HEK293 (cell line): ENCODE measurements around the gene CDH7.

Experiments used
- CTCF ChIP-seq: fragments of 450-650 bp; formaldehyde crosslinking; IDR thresholded peaks from 2 replicates; pipeline ENCODE4 v1.5.1; 2016; ENCODE audit warnings: missing biosample characterization, missing genetic modification characterization
- IKZF3 ChIP-seq: fragments of 450-650 bp; IDR thresholded peaks from 2 replicates; pipeline ENCODE4 v1.5.0; 2018; ENCODE audit warnings: missing biosample characterization, mild to moderate bottlenecking, missing genetic modification characterization, moderate library complexity
- MEIS1 ChIP-seq: sonication (generic); formaldehyde crosslinking; IDR thresholded peaks from 2 replicates; pipeline ENCODE4 v1.8.1; 2022; ENCODE audit warnings: missing genetic modification reagents, mild to moderate bottlenecking, borderline replicate concordance
- MZF1 ChIP-seq: fragments of 450-650 bp; formaldehyde crosslinking; IDR thresholded peaks from 2 replicates; pipeline ENCODE4 v1.5.1; 2017; ENCODE audit warnings: missing biosample characterization, missing genetic modification characterization, borderline replicate concordance
- PATZ1 ChIP-seq: fragments of 450-650 bp; formaldehyde crosslinking; IDR thresholded peaks from 2 replicates; pipeline ENCODE4 v1.5.1; 2016; ENCODE audit warnings: missing biosample characterization, missing genetic modification characterization
- PRDM1 ChIP-seq: fragments of 450-650 bp; formaldehyde crosslinking; IDR thresholded peaks from 2 replicates; pipeline ENCODE4; 2016; ENCODE audit warnings: missing biosample characterization, missing genetic modification characterization
- RBAK ChIP-seq: fragments of 450-650 bp; formaldehyde crosslinking; IDR thresholded peaks from 2 replicates; pipeline ENCODE4 v1.5.1; 2016; ENCODE audit warnings: missing biosample characterization, missing genetic modification characterization
- TRIM28 ChIP-seq: IDR thresholded peaks from 2 replicates; pipeline ENCODE4 v1.6.1; 2011; ENCODE audit warnings: low read length, control low read depth, borderline replicate concordance
- TSHZ1 ChIP-seq: fragments of 450-650 bp; formaldehyde crosslinking; IDR thresholded peaks from 2 replicates; pipeline ENCODE4 v1.5.1; 2016; ENCODE audit warnings: missing biosample characterization, missing genetic modification characterization, borderline replicate concordance
- ZBTB21 ChIP-seq: fragments of 450-650 bp; formaldehyde crosslinking; IDR thresholded peaks from 2 replicates; pipeline ENCODE4 v1.5.1; 2017; ENCODE audit warnings: missing biosample characterization, missing genetic modification characterization
- ZBTB26 ChIP-seq: fragments of 450-650 bp; formaldehyde crosslinking; optimal IDR thresholded peaks from 2 replicates; pipeline ENCODE3; 2016; ENCODE audit warnings: missing biosample characterization, mild to moderate bottlenecking, missing genetic modification characterization
- ZBTB48 ChIP-seq: fragments of 450-650 bp; formaldehyde crosslinking; IDR thresholded peaks from 2 replicates; pipeline ENCODE4 v1.5.1; 2016; ENCODE audit warnings: missing biosample characterization, missing genetic modification characterization
- ZEB2 ChIP-seq: fragments of 450-650 bp; formaldehyde crosslinking; IDR thresholded peaks from 2 replicates; pipeline ENCODE4 v1.5.1; 2016; ENCODE audit warnings: missing biosample characterization, missing genetic modification characterization
- ZFP3 ChIP-seq: fragments of 450-650 bp; formaldehyde crosslinking; IDR thresholded peaks from 2 replicates; pipeline ENCODE4 v1.5.1; 2016; ENCODE audit warnings: low read depth, missing biosample characterization, missing genetic modification characterization
- ZNF155 ChIP-seq: fragments of 450-650 bp; formaldehyde crosslinking; IDR thresholded peaks from 2 replicates; pipeline ENCODE4 v1.5.1; 2016; ENCODE audit warnings: missing biosample characterization, missing genetic modification characterization
- ZNF184 ChIP-seq: fragments of 450-650 bp; IDR thresholded peaks from 2 replicates; pipeline ENCODE4 v1.5.1; 2018; ENCODE audit warnings: missing biosample characterization, mild to moderate bottlenecking, missing genetic modification characterization
- ZNF223 ChIP-seq: fragments of 450-650 bp; formaldehyde crosslinking; IDR thresholded peaks from 2 replicates; pipeline ENCODE4 v1.5.1; 2016; ENCODE audit warnings: missing biosample characterization, missing genetic modification characterization
- ZNF324 ChIP-seq: fragments of 450-650 bp; formaldehyde crosslinking; IDR thresholded peaks from 2 replicates; pipeline ENCODE4 v1.5.1; 2016; ENCODE audit warnings: missing biosample characterization, missing genetic modification characterization
- ZNF354C ChIP-seq: fragments of 450-650 bp; formaldehyde crosslinking; IDR thresholded peaks from 2 replicates; pipeline ENCODE4 v1.5.1; 2016; ENCODE audit warnings: missing biosample characterization, missing genetic modification characterization, low read depth, borderline replicate concordance
- ZNF548 ChIP-seq: fragments of 450-650 bp; formaldehyde crosslinking; IDR thresholded peaks from 2 replicates; pipeline ENCODE4 v1.5.1; 2016; ENCODE audit warnings: missing biosample characterization, missing genetic modification characterization
- ZNF585B ChIP-seq: fragments of 450-650 bp; formaldehyde crosslinking; IDR thresholded peaks from 2 replicates; pipeline ENCODE4 v1.5.1; 2016; ENCODE audit warnings: missing biosample characterization, missing genetic modification characterization
- ZNF610 ChIP-seq: fragments of 450-650 bp; formaldehyde crosslinking; IDR thresholded peaks from 2 replicates; pipeline ENCODE4 v1.5.1; 2016; ENCODE audit warnings: missing biosample characterization, missing genetic modification characterization, borderline replicate concordance
- ZNF654 ChIP-seq: fragments of 450-650 bp; formaldehyde crosslinking; IDR thresholded peaks from 2 replicates; pipeline ENCODE4 v1.5.1; 2016; ENCODE audit warnings: low read depth, missing biosample characterization, missing genetic modification characterization
- ZNF660 ChIP-seq: fragments of 450-650 bp; IDR thresholded peaks from 2 replicates; pipeline ENCODE4 v1.5.1; 2018; ENCODE audit warnings: missing biosample characterization, mild to moderate bottlenecking, missing genetic modification characterization
- ZNF837 ChIP-seq: fragments of 450-650 bp; formaldehyde crosslinking; IDR thresholded peaks from 2 replicates; pipeline ENCODE4 v1.5.1; 2016; ENCODE audit warnings: missing biosample characterization, missing genetic modification characterization
- TF ChIP-seq, protein P1 (sequence below): fragments of 450-650 bp; formaldehyde crosslinking; IDR thresholded peaks from 2 replicates; pipeline ENCODE4 v1.5.1; 2016; ENCODE audit warnings: missing biosample characterization, missing genetic modification characterization
- TF ChIP-seq, protein P2 (sequence below): fragments of 450-650 bp; formaldehyde crosslinking; IDR thresholded peaks from 2 replicates; pipeline ENCODE4 v1.5.1; 2017; ENCODE audit warnings: missing biosample characterization, mild to moderate bottlenecking, missing genetic modification characterization, moderate library complexity
- TF ChIP-seq, protein P3 (sequence below): fragments of 450-650 bp; formaldehyde crosslinking; IDR thresholded peaks from 2 replicates; pipeline ENCODE4 v1.5.1; 2016; ENCODE audit warnings: missing biosample characterization, missing genetic modification characterization

CDH7 gene

DNA sequence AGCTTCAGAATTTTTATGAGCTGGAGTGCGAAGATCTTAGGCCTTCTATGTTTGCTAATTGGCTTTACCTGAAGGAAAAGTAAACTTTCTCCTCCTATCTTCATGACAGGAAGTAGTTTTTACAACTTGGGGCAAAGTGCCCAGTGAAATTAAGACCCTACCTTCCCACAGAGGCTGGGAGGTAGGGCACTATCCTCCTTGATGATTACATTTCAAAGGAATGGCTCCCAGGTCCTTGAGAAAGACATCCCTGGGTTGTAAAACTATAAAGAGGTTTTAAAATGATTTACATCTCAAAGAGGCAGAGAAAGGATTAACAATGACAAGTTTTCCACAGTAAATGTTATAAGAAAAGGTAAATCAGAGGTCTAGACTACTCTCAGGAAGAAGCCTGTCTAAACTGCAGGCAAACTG is 155.8 kb downstream of the CDH7 start (continued):
- TF ChIP-seq ZFP3, result no peak
- no peak for TF ChIP-seq ZNF324 (tag by site-specific recombination)
- TF ChIP-seq ZBTB26, result no peak
- peak; percentile 85 for TF ChIP-seq IKZF3 (tag by site-specific recombination)
- TF ChIP-seq ZNF654, result no peak
- TF ChIP-seq ZBTB21 (tag by site-specific recombination), result no peak
- TF ChIP-seq MEIS1 (CRISPR knock-in tag), result no peak
- TF ChIP-seq, protein P1, sequence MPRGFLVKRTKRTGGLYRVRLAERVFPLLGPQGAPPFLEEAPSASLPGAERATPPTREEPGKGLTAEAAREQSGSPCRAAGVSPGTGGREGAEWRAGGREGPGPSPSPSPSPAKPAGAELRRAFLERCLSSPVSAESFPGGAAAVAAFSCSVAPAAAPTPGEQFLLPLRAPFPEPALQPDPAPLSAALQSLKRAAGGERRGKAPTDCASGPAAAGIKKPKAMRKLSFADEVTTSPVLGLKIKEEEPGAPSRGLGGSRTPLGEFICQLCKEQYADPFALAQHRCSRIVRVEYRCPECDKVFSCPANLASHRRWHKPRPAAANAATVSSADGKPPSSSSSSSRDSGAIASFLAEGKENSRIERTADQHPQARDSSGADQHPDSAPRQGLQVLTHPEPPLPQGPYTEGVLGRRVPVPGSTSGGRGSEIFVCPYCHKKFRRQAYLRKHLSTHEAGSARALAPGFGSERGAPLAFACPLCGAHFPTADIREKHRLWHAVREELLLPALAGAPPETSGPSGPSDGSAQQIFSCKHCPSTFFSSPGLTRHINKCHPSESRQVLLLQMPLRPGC, result no peak
- TF ChIP-seq TRIM28, result no peak
- TF ChIP-seq RBAK (tag by site-specific recombination), result no peak
- TF ChIP-seq ZNF155 (tag by site-specific recombination), result no peak
- no peak for TF ChIP-seq ZNF354C (tag by site-specific recombination)
- 0 out of 2 replicates have a peak, but pooled peaks have one; percentile 24 for TF ChIP-seq ZNF610 (tag by site-specific recombination)
- TF ChIP-seq PRDM1, result no peak
- TF ChIP-seq CTCF (tag by site-specific recombination), result no peak
- no peak for TF ChIP-seq ZNF837 (tag by site-specific recombination)
- TF ChIP-seq ZNF660 (tag by site-specific recombination), result no peak
- no peak for TF ChIP-seq ZNF223 (tag by site-specific recombination)
- TF ChIP-seq, protein P2, sequence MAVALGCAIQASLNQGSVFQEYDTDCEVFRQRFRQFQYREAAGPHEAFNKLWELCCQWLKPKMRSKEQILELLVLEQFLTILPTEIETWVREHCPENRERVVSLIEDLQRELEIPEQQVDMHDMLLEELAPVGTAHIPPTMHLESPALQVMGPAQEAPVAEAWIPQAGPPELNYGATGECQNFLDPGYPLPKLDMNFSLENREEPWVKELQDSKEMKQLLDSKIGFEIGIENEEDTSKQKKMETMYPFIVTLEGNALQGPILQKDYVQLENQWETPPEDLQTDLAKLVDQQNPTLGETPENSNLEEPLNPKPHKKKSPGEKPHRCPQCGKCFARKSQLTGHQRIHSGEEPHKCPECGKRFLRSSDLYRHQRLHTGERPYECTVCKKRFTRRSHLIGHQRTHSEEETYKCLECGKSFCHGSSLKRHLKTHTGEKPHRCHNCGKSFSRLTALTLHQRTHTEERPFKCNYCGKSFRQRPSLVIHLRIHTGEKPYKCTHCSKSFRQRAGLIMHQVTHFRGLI (tag by site-specific recombination), result peak; percentile 43; the same call in 1 of the 2 replicates
- TF ChIP-seq ZBTB48 (tag by site-specific recombination), result no peak
- no peak for TF ChIP-seq ZNF585B
- TF ChIP-seq PATZ1 (tag by site-specific recombination), result no peak
- peak; percentile 63 for TF ChIP-seq TSHZ1 (tag by site-specific recombination)
- no peak for TF ChIP-seq ZNF548 (tag by site-specific recombination)
- TF ChIP-seq ZNF184 (tag by site-specific recombination), result no peak
- no peak for TF ChIP-seq ZEB2 (tag by site-specific recombination)
- peak; percentile 67; the same call in 1 of the 2 replicates for TF ChIP-seq MZF1 (tag by site-specific recombination)
- TF ChIP-seq, protein P3, sequence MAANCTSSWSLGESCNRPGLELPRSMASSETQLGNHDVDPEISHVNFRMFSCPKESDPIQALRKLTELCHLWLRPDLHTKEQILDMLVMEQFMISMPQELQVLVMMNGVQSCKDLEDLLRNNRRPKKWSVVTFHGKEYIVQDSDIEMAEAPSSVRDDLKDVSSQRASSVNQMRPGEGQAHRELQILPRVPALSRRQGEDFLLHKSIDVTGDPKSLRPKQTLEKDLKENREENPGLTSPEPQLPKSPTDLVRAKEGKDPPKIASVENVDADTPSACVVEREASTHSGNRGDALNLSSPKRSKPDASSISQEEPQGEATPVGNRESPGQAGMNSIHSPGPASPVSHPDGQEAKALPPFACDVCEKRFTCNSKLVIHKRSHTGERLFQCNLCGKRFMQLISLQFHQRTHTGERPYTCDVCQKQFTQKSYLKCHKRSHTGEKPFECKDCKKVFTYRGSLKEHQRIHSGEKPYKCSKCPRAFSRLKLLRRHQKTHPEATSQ, result no peak
